Mesothelial cell of epicardium (in vitro differentiated cells): Measurements from ENCODE around the gene JAG2. TPM values are rescaled to one million over a fixed set of nuclear protein-coding genes. Genes with fewer than 3 reads are reported as not detected.

Experiments used
- DNase-seq, 2 experiments: peaks; one replicate each; pipeline ENCODE4 v3.0.0; 2021; ENCODE audit warnings: low spot score in 2 of 2; ENCODE audit not compliant: unreplicated experiment in 2 of 2
- H3K27ac Mint-ChIP-seq: 2 replicates; pipeline ENCODE4 v1.8.0; 2021; ENCODE audit warnings: mixed read lengths
- H3K27me3 Mint-ChIP-seq: 2 replicates; pipeline ENCODE4 v1.8.0; 2021; ENCODE audit warnings: low read depth, mixed read lengths
- H3K36me3 Mint-ChIP-seq: 2 replicates; pipeline ENCODE4 v1.8.0; 2021; ENCODE audit warnings: mixed read lengths
- H3K4me1 Mint-ChIP-seq: 2 replicates; pipeline ENCODE4 v1.8.0; 2021; ENCODE audit warnings: mixed read lengths
- H3K4me3 Mint-ChIP-seq: 2 replicates; pipeline ENCODE4 v1.8.0; 2021; ENCODE audit warnings: mild to moderate bottlenecking, moderate library complexity, mixed read lengths
- H3K9me3 Mint-ChIP-seq: 2 replicates; pipeline ENCODE4 v1.8.0; 2021; ENCODE audit warnings: mixed read lengths
- CTCF ChIP-seq: fragments of 200-600 bp; sonication (generic); IDR thresholded peaks from one replicate; pipeline ENCODE4 v1.5.0; 2021; ENCODE audit warnings: antibody characterized with exemption; ENCODE audit not compliant: unreplicated experiment
- total RNA-seq: library from RNA; stranded (reverse); gene quantifications from 3 replicates; pipeline ENCODE4 v1.2.1, GENCODE V29; 2021

The JAG2 gene
- total RNA-seq, result 33.7 to 38.9 TPM (median 33.9 TPM) in 3 replicates

GRCh38 chr14:105168496-105168978 lies at the start of gene JAG2:
TSS of gene JAG2 (minus strand) at chr14:105168776. CDS start at chr14:105168420, 356 bp downstream.
- H3K36me3 Mint-ChIP-seq, result no peaks in the 10 kb centered on the region
- no peak within 1 kb of the TSS for H3K27ac Mint-ChIP-seq
- H3K9me3 Mint-ChIP-seq, result no peaks in the 10 kb centered on the region
- DNase-seq, result no peak
- TF ChIP-seq CTCF, result no peak
- H3K4me1 Mint-ChIP-seq, result peaks cover 26% of the 10 kb centered on the region
- H3K4me3 Mint-ChIP-seq, result peak within 1 kb of the TSS; percentile 67
- peaks cover 28% of the 10 kb centered on the region for H3K27me3 Mint-ChIP-seq

GRCh38 chr14:105217774-105218173 lies 49.2 kb upstream of the JAG2 start:
- H3K9me3 Mint-ChIP-seq, result no peaks in the 10 kb centered on the region
- no peak overlapping the region for H3K27ac Mint-ChIP-seq
- peaks cover 7% of the 10 kb centered on the region for H3K4me1 Mint-ChIP-seq
- DNase-seq, result no peak
- TF ChIP-seq CTCF, result no peak
- H3K27me3 Mint-ChIP-seq, result no peaks in the 10 kb centered on the region
- peaks cover 8% of the 10 kb centered on the region for H3K36me3 Mint-ChIP-seq
- no peak overlapping the region for H3K4me3 Mint-ChIP-seq

GRCh38 chr14:105216490-105217247 lies 48.1 kb upstream of the JAG2 start:
- H3K9me3 Mint-ChIP-seq, result no peaks in the 10 kb centered on the region
- H3K27me3 Mint-ChIP-seq, result no peaks in the 10 kb centered on the region
- H3K36me3 Mint-ChIP-seq, result peaks cover 4% of the 10 kb centered on the region
- DNase-seq, result no peak
- H3K4me1 Mint-ChIP-seq, result no peaks in the 10 kb centered on the region
- H3K27ac Mint-ChIP-seq, result no peak overlapping the region
- no peak for TF ChIP-seq CTCF
- no peak overlapping the region for H3K4me3 Mint-ChIP-seq

DNA sequence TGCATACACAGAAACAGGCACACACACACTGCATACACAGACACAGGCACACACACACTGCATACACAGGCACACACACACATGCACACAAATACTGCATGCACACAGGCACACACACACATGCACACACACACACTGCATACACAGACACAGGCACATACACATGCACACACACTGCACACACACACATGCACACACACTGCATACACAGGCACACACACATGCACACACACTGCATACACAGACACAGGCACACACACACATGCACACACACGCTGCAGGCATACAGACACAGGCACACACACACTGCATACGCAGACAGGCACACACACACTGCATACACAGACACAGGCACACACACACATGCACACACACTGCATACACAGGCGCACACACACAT lies 47.0 kb upstream of the JAG2 start:
- H3K4me3 Mint-ChIP-seq, result no peak overlapping the region
- no peaks in the 10 kb centered on the region for H3K4me1 Mint-ChIP-seq
- no peaks in the 10 kb centered on the region for H3K27me3 Mint-ChIP-seq
- peaks cover 4% of the 10 kb centered on the region for H3K36me3 Mint-ChIP-seq
- H3K9me3 Mint-ChIP-seq, result no peaks in the 10 kb centered on the region
- TF ChIP-seq CTCF, result no peak
- DNase-seq, result no peak
- no peak overlapping the region for H3K27ac Mint-ChIP-seq

DNA sequence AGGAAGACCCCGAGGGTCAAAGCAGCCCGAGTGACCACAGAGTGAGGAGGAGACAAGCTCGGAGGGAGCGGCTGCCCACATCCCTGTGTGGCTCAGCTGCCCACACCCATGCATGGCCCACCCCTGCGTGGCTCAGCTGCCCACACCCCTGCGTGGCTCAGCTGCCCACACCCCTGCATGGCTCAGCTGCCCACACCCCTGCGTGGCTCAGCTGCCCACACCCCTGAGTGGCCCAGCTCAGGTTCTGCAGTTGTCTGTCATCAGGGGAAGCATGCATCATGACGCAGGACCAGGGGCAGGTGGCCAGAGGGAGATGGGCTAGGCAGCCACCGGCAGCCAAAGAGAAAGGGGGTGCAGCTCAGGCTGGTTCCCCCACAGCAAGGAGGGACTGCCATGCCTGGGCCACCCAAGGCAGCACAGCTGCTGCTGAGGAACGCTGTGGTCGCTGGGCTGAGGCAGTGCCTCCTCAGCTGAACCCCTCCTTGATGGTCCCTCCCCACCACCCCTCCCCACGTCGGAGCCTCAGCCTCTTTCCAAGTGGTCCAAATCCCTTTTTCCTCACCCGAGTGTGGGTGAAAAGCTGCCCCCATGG lies 45.8 kb upstream of the JAG2 start:
- Mint-ChIP-seq H3K9me3 (no peaks in the 10 kb centered on the region), H3K4me1 (no peaks in the 10 kb centered on the region), H3K27ac (no peak overlapping the region), H3K36me3 (peaks cover 4% of the 10 kb centered on the region), H3K27me3 (no peaks in the 10 kb centered on the region), H3K4me3 (no peak overlapping the region)
- no peak for TF ChIP-seq CTCF
- no peak for DNase-seq
